Measurements from ENCODE around the gene FGD6. TPM values are rescaled to one million over a fixed set of nuclear protein-coding genes. Genes with fewer than 3 reads are reported as not detected.
"Not testable (repeated sequence)": the region's sequence is repeated elsewhere in the genome, so short reads cannot be mapped to it uniquely, and the experiment has no call there.

FGD6 gene
- total and polyA plus RNA-seq, 2 experiments from 2014 or later = 10.4 to 17.2 TPM

GRCh38 chr12:95143621-95144205, 73.6 kb downstream of the FGD6 start:
- no peak for DNase-seq (ENCODE audit: low spot score)
- Histone ChIP-seq H3K27ac (no peak overlapping the region), H3K4me1 (ENCODE audit: insufficient read depth) (no peaks in the 10 kb centered on the region), H3K27me3 (no peaks in the 10 kb centered on the region), H2AFZ (no peak overlapping the region), H3K36me3 (replicated peaks; ENCODE audit: insufficient read depth, low read depth) (no peaks in the 10 kb centered on the region), H4K20me1 (ENCODE audit: insufficient read depth, poor library complexity, severe bottlenecking) (no peaks in the 10 kb centered on the region), H3K79me2 (no peaks in the 10 kb centered on the region), H3K9me3 (ENCODE audit: low read depth) (no peaks in the 10 kb centered on the region), H3K4me3 (no peak overlapping the region), H3K9me2 (replicated peaks; ENCODE audit: insufficient read depth) (no peaks in the 10 kb centered on the region), H3K4me2 (no peak overlapping the region)
- 49% methylated on average over 3 of the region's 3 CpGs for WGBS (ENCODE audit: low lambda C conversion rate, missing lambda C conversion rate)
- TF ChIP-seq EZH2 (IDR thresholded peaks at IDR 0.05; ENCODE audit: borderline replicate concordance) = no peak
- TF ChIP-seq EZH2phosphoT487 (IDR thresholded peaks at IDR 0.05; ENCODE audit: low read depth, severe bottlenecking, unreplicated experiment) = no peak

GRCh38 chr12:95142431-95143151, 74.7 kb downstream of the FGD6 start:
- Histone ChIP-seq H3K4me3 (no peak overlapping the region), H3K9me2 (replicated peaks; ENCODE audit: insufficient read depth) (no peaks in the 10 kb centered on the region), H3K27ac (no peak overlapping the region), H4K20me1 (ENCODE audit: insufficient read depth, poor library complexity, severe bottlenecking) (no peaks in the 10 kb centered on the region), H3K36me3 (replicated peaks; ENCODE audit: insufficient read depth, low read depth) (no peaks in the 10 kb centered on the region), H3K79me2 (no peaks in the 10 kb centered on the region), H3K27me3 (no peaks in the 10 kb centered on the region), H3K4me2 (no peak overlapping the region), H3K4me1 (ENCODE audit: insufficient read depth) (no peaks in the 10 kb centered on the region), H2AFZ (no peak overlapping the region), H3K9me3 (ENCODE audit: low read depth) (no peaks in the 10 kb centered on the region)
- TF ChIP-seq EZH2 (IDR thresholded peaks at IDR 0.05; ENCODE audit: borderline replicate concordance) (no peak), EZH2phosphoT487 (IDR thresholded peaks at IDR 0.05; ENCODE audit: low read depth, severe bottlenecking, unreplicated experiment) (no peak), CTCF (IDR thresholded peaks at IDR 0.05; ENCODE audit: poor library complexity) (no peak)
- no peak for DNase-seq (ENCODE audit: low spot score)
- 81% methylated on average over 2 of the region's 2 CpGs for WGBS (ENCODE audit: low lambda C conversion rate, missing lambda C conversion rate)

GRCh38 chr12:95141310-95141709, 76.0 kb downstream of the FGD6 start:
- H3K36me3 ChIP-seq (replicated peaks; ENCODE audit: insufficient read depth, low read depth) = no peaks in the 10 kb centered on the region
- no peaks in the 10 kb centered on the region for H4K20me1 ChIP-seq (ENCODE audit: insufficient read depth, poor library complexity, severe bottlenecking)
- no peak overlapping the region for H2AFZ ChIP-seq
- DNase-seq (ENCODE audit: low spot score) = no peak
- TF ChIP-seq EZH2phosphoT487 (IDR thresholded peaks at IDR 0.05; ENCODE audit: low read depth, severe bottlenecking, unreplicated experiment) = no peak
- TF ChIP-seq EZH2 (IDR thresholded peaks at IDR 0.05; ENCODE audit: borderline replicate concordance) = no peak
- no peak for TF ChIP-seq CTCF (IDR thresholded peaks at IDR 0.05; ENCODE audit: poor library complexity)
- WGBS (ENCODE audit: low lambda C conversion rate, missing lambda C conversion rate) = 88% methylated on average over 4 of the region's 4 CpGs
- H3K27ac ChIP-seq = no peak overlapping the region
- H3K4me2 ChIP-seq = no peak overlapping the region
- H3K27me3 ChIP-seq = no peaks in the 10 kb centered on the region
- no peaks in the 10 kb centered on the region for H3K9me3 ChIP-seq (ENCODE audit: low read depth)
- no peaks in the 10 kb centered on the region for H3K9me2 ChIP-seq (replicated peaks; ENCODE audit: insufficient read depth)
- no peak overlapping the region for H3K4me3 ChIP-seq
- H3K4me1 ChIP-seq (ENCODE audit: insufficient read depth) = no peaks in the 10 kb centered on the region
- H3K79me2 ChIP-seq = no peaks in the 10 kb centered on the region

- 95% methylated on average over 8 of the region's 8 CpGs for WGBS (ENCODE audit: low lambda C conversion rate, missing lambda C conversion rate)
- not testable (repeated sequence) for H4K20me1 ChIP-seq (ENCODE audit: insufficient read depth, poor library complexity, severe bottlenecking)
Observed at GRCh38 chr12:95138031-95138430, 79.2 kb downstream of the FGD6 start.

More at GRCh38 chr12:95138031-95138430, 79.2 kb downstream of the FGD6 start:
- H3K9me3 ChIP-seq (ENCODE audit: low read depth); H3K27ac ChIP-seq; H3K4me1 ChIP-seq (ENCODE audit: insufficient read depth); H3K79me2 ChIP-seq; H2AFZ ChIP-seq; H3K9me2 ChIP-seq (replicated peaks; ENCODE audit: insufficient read depth); H3K27me3 ChIP-seq; H3K36me3 ChIP-seq (replicated peaks; ENCODE audit: insufficient read depth, low read depth); H3K4me2 ChIP-seq; H3K4me3 ChIP-seq; DNase-seq (ENCODE audit: low spot score): not testable (repeated sequence)
